ENCODE results near the gene B3GAT3. TPM values are rescaled to one million over a fixed set of nuclear protein-coding genes. Genes with fewer than 3 reads are reported as not detected.

The B3GAT3 gene
- total RNA-seq = 26.6 and 34.2 TPM in 2 replicates

DNA sequence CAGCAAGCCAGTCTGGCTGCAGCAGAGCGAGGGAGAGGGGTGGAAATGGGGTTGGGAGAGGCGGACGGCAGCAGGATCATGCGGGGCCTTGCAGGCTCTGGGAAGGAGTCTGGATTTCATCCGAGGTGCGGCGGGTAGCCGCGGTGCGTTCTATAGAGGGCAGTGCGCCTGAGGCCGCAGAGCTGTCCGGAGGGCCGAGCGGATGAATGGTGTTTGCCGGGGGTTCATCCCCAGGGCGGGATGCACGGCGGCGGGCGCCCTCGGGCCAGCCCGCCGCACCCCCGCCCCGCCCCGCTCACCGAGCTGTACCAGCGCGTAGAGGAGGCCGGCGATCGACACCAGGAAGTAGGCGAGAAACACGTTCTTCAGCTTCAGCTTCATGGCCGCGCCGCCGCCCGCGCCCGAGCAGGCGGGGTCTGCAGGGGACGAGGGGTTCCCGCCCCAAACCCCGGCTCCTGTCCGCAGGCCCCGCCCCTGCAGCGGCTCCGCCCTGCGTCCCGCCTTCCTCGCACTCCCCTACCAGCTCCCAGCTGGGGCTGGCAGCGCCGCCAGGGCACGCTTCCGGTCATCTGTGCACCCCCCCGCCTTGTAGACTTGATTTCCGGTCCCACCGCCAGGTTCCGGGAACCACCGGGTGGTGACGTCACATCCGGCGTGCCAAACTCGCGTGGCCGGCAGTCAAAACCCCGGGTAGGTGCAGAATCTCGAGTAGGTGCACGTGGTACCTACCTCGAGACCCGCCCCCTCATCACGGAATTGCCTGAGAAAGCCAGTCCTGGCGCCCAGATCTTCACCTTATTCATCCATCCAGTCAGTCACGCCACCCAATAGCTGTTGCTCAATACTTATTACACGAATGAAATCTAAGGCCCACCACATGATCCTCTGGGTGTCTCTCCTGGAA lies at the start of gene B3GAT3:
B3GAT3 (minus strand) TSS at position 420 of the 904 bp plus-strand sequence; CDS start at position 381, 39 bp downstream.

DNA sequence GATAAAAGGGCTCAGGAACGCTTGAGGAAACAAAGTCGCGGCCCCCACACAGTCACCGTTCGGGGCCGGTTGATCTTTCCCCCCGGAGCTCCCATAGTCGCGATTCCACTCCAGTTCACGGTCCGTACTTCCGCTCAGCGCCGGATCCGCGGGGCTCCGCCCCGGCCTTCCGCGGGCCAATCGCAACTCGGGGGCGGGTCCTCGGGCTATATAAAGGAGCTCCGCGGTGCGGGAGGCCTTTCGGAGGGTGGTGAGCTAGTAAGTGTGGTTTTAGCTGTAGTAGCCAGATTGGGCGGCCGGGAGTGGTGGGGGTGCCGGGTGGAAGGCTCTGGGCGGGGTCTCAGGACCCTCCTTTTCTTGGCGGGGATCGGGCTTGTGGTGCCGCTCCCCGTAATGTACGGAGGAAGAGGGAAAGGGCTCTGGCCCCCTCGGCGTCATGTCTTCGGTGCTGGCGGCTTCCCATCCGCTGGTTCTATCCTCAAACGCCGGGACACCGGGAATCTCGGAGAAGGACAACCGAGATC lies 43.4 kb upstream of the B3GAT3 start, which contains the start of the genes C11orf98 and CSKMT:
C11orf98 (minus strand) TSS at position 136 of the 524 bp plus-strand sequence; CDS start at position 95, 41 bp downstream.
CSKMT (plus strand) TSS at position 238 of the 524 bp plus-strand sequence. CDS start 568 bp downstream, outside the sequence.

DNA sequence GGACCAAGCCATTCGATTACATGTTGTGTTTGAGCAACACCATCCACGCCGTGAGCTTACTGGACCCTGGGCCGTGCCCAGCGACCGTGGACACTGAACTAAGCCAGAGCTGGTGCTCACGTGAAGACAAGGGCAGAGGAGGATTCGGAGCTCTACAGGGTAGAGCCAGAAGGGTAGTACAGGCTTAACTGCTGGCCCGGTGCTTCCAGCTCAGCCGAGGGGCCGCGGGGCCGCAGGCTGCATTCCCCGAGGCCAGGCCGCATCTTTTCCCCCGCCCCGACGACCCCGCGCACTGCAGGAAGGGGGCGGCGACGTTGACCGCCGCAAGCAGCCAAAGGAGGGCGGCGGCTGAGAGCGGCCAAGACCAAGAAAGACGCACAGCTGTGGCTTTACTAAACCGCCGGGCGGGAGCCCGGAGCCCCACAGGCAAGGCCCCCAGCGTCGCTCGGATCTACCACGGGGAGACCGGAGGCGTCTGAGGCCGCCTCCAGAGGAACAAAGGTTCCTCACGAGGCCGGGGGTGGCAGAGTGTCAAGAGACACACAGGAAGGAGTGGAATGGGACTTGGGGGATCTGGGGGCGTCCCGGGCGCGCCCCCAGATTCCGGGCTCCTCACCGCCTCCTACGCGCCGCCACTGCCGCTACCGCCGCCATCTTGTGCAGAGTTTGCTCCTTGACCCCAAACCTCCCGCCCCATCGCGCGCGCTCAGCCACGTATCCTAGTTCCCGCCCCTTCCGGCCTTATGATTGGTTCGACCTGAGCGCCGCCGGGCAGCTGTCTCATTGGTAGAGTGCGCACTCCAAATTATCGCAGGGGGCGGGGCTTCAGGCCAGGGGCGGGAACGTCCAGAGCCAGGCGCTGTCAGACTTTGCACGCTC lies 24.4 kb upstream of the B3GAT3 start, which contains the start of gene GANAB:
GANAB (minus strand) TSS at position 668 of the 879 bp plus-strand sequence; CDS start at position 654, 14 bp downstream.

DNA sequence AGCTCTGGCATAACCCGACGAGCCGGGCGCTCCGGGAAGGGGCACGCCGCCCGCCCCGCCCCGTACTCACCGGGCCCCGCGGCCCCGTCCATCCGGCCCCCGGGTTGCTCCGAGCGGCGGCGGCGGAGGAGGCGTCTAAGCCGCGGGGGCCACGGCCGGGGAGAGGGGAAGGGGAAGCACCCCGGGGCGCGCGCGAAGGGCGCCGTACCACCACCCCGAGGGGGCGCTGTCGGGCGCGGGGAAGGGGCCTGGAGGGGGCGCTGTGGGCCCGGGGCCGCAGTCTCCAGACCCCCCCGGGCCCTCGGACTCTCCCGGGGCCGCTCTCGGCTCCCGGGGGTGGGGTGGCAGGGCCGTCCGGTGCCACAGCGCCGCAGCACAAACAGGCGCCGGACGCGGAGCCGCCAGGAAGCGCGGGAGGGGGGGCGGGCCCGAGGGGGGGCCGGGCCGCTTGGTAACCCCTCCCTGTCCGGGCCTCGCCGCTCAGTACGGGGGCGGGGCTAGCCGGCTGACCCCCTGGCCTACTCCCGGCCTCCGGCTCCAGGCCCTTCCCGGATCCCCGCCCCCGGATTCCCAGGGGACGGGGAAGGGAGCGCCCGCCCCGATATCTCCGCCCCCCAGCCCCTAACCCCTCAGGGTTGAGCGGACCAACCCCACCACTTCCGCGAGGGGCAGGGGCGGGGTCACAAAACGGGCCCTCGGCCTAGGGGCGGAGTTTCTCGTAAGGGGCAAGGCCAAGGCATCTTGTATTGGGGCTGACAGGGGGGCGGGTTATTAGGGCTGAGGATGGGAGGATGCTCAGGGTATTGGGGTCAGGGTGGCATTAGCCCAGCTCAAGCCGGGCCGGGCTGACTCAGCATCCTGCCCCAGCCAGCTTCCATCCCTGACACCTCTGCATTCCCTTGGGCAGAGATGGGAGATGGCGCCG lies 9.2 kb downstream of the B3GAT3 start, which contains the start of the genes EML3 and ROM1:
EML3 (minus strand) TSS at position 410 of the 925 bp plus-strand sequence; CDS start at position 92, 318 bp downstream.
ROM1 (plus strand) TSS at position 892 of the 925 bp plus-strand sequence; CDS start at position 917, 25 bp downstream.

DNA sequence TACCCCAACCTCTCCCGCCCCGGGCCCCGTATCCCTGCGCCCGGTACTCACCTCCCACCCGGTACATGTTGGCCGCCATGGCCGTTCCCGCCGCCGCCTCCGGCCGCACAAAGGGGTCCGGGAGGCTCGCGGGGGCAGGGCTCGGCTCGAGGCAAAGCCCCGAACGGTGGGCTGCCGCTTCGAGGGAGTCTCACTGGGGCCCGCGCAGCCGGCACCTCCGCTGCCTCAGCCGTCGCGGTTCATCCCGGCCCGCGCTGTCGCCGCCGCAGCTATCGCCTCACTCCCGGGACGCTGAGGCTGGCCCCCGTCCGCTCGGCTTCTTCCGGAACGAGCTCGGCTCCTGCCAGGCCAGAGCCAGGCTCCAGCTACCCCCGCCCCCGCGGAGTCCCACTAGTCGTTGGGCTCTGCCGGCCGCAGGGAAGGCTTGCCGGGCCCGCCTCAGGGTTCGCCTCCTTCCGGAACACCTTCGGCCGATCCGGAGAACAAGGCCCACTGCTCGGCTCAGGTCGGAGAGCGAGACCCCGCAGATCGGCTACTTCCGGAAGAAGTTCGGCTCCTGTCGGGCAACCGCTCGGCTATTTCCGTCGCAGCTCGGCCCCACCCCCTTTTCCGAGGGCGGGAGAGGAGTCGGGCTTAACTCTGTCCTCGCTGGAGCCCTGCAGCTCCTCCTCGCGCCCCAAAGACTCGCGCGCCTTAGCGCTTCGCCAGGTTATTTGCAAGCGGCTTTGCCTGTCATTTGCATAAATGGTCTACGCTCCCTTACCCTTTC lies 20.2 kb downstream of the B3GAT3 start, which contains the start of gene MTA2:
MTA2 (minus strand) TSS at position 494 of the 769 bp plus-strand sequence; CDS start at position 79, 415 bp downstream.

DNA sequence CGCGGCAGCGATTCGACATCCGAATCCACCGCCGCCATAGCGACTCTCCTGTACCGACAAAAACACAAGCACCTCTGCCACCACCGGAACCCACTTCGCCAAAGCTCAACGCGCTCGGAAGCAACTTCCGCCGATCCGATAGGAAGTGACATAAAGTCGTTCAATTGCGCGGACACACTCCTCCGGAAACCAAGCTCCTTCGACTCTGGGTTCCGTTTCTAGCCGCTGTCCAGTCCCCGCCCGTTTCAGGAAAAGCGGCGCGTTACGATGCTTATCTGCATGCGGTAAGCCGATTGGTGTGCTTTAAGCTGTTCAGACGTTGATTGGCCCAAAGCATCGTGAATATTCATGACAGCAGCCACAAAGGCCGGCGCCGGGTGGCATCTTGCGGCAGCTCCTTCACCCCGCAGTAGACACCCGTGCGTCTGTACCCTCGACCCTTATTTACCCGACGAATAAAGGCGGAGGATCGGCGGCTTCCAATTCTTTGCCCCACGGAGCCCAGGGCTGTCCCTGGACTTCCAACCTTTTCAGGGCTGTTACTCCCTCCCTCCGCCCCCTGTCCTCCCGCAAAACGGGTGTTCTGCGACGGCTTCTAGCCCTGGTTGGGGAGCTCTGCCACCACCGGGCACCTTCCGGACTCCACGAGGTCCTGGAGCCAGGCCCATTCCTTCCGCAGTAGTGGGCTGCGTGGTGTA lies 30.2 kb downstream of the B3GAT3 start, which contains the start of gene TUT1:
TUT1 (minus strand) TSS at position 76 of the 698 bp plus-strand sequence; CDS start at position 38, 38 bp downstream.

DNA sequence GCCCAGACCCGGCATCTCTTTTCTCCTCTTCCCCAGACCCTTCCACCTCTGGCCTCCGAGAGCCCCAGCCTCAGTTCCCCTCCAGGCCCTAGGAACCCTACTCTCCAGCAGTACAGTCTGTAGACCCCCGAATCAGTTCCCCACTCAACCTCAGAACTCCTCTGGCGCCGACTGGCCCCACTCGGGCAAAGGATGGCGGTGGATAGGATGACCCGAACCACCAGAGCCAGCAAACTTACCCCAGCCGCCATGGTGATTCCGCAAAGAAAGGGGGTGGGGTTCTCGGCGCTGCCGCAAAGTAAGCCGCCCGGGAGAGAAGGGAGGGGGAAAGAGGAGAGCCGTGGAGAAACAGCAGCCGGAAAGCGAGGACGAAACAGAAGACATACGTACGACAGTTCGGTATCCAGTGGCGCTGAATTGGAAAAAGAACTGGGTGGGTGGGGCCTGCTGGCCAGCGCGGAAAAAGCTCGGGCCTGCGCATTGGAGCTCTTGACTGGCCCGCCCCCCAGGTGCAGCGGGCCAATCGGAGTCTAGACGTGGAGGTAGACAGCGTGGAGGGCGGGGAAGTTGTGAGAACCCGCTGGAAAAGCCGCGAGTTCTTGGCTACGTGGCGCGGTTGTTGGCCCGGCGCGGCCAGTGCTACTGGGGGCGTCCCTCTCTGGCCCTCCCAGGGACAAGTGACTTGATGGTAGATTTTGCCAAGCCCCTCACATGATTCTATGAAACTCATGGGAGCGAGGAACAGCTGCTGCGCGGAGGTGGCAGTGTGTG lies 48.0 kb downstream of the B3GAT3 start, which contains the start of gene EEF1G:
EEF1G (minus strand) TSS at position 300 of the 771 bp plus-strand sequence; CDS start at position 251, 49 bp downstream.

Other genes with a start within 250 kb of the B3GAT3 start
- gene SCGB1A1, start 203.0 kb downstream of the B3GAT3 start, total RNA-seq = not detected in 2 replicates
- gene AHNAK, start 75.2 kb downstream of the B3GAT3 start, total RNA-seq = 391 and 413 TPM in 2 replicates
- 1,562 and 1,604 TPM in 2 replicates for gene EEF1G, start 48.1 kb downstream of the B3GAT3 start, total RNA-seq
- gene TUT1, start 30.5 kb downstream of the B3GAT3 start, total RNA-seq = 12.6 and 15.8 TPM in 2 replicates
- 155 and 164 TPM in 2 replicates for gene MTA2, start 20.1 kb downstream of the B3GAT3 start, total RNA-seq
- 28.5 and 30.8 TPM in 2 replicates for gene EML3, start 9.2 kb downstream of the B3GAT3 start, total RNA-seq
- gene ROM1, start 8.7 kb downstream of the B3GAT3 start, total RNA-seq = 1.3 and 7.3 TPM in 2 replicates
- gene GANAB, start 24.6 kb upstream of the B3GAT3 start, total RNA-seq = 220 and 258 TPM in 2 replicates
- 28.9 and 31.1 TPM in 2 replicates for gene INTS5, start 31.3 kb upstream of the B3GAT3 start, total RNA-seq
- gene C11orf98, start 43.2 kb upstream of the B3GAT3 start, total RNA-seq = 72.4 TPM in 2 replicates
- 3.5 and 3.8 TPM in 2 replicates for gene CSKMT, start 43.3 kb upstream of the B3GAT3 start, total RNA-seq
- 11.8 and 15.9 TPM in 2 replicates for gene UQCC3, start 49.7 kb upstream of the B3GAT3 start, total RNA-seq
- gene LBHD1, start 50.3 kb upstream of the B3GAT3 start, total RNA-seq = 2.2 and 2.8 TPM in 2 replicates
- 110 and 132 TPM in 2 replicates for gene UBXN1, start 57.1 kb upstream of the B3GAT3 start, total RNA-seq
- gene LRRN4CL, start 67.5 kb upstream of the B3GAT3 start, total RNA-seq = 0.05 TPM in 1 of 2 replicates, not detected in the other
- gene BSCL2, start 85.4 kb upstream of the B3GAT3 start, total RNA-seq = 28.1 and 37.9 TPM in 2 replicates
- gene GNG3, start 85.7 kb upstream of the B3GAT3 start, total RNA-seq = not detected in 2 replicates
- gene HNRNPUL2, start 105.5 kb upstream of the B3GAT3 start, total RNA-seq = 8.7 and 10.3 TPM in 2 replicates
- 28.2 and 32.2 TPM in 2 replicates for gene TTC9C, start 106.5 kb upstream of the B3GAT3 start, total RNA-seq
- gene ZBTB3, start 132.2 kb upstream of the B3GAT3 start, total RNA-seq = 8.0 and 14.2 TPM in 2 replicates
- 78.9 and 90.7 TPM in 2 replicates for gene POLR2G, start 139.6 kb upstream of the B3GAT3 start, total RNA-seq
- 23.3 and 24.0 TPM in 2 replicates for gene TAF6L, start 149.4 kb upstream of the B3GAT3 start, total RNA-seq
- 63.6 and 66.8 TPM in 2 replicates for gene TMEM179B, start 165.4 kb upstream of the B3GAT3 start, total RNA-seq
- 25.3 and 27.1 TPM in 2 replicates for gene TMEM223, start 170.0 kb upstream of the B3GAT3 start, total RNA-seq
- gene NXF1, start 183.5 kb upstream of the B3GAT3 start, total RNA-seq = 36.0 and 45.9 TPM in 2 replicates
- gene STX5, start 210.1 kb upstream of the B3GAT3 start, total RNA-seq = 26.4 and 28.9 TPM in 2 replicates
- gene TEX54, start 210.9 kb upstream of the B3GAT3 start, total RNA-seq = not detected in 2 replicates
- gene WDR74, start 217.6 kb upstream of the B3GAT3 start, total RNA-seq = 58.9 and 62.4 TPM in 2 replicates

Data from mammary microvascular endothelial cell (primary cell).